HEK293 (cell line): ENCODE results near the gene SLC18B1.

Experiments used
- CTCF ChIA-PET: fragments of 350-600 bp; formaldehyde crosslinking; extraction: SDS; loops from one replicate; lab custom pipeline; 2021; ENCODE audit warnings: antibody characterized with exemption; lab: Yijun Ruan, JAX
- POLR2A ChIA-PET: fragments of 300-600 bp; formaldehyde crosslinking; extraction: SDS; loops from one replicate; lab custom pipeline; 2020; ENCODE audit warnings: antibody characterized with exemption, inconsistent platforms; lab: Yijun Ruan, JAX
- H3K27ac ChIP-seq: fragments of 200-500 bp; sonication (Bioruptor generic); 2 replicates; pipeline ENCODE4 v1.5.1; 2014; ENCODE audit warnings: low read depth, low read length, control low read depth, inconsistent platforms; ENCODE audit errors: extremely low read depth
- H3K36me3 ChIP-seq, 2 experiments: fragments of 200-500 bp in 1 of 2; sonication (Bioruptor generic) in 1 of 2; 1 replicate in 1 of 2; 2 replicates in 1 of 2; pipeline ENCODE4 v1.5.1; 2014 to 2017; ENCODE audit warnings: inconsistent platforms in 2 of 2, low read length in 2 of 2; ENCODE audit not compliant: control insufficient read depth in 2 of 2, insufficient read depth in 1 of 2
- H3K4me1 ChIP-seq: fragments of 200-500 bp; sonication (Bioruptor generic); 2 replicates; pipeline ENCODE4 v1.5.1; 2014; ENCODE audit warnings: mild to moderate bottlenecking, low read length, inconsistent platforms; ENCODE audit not compliant: control insufficient read depth, insufficient read depth
- H3K4me3 ChIP-seq: 2 replicates; pipeline ENCODE4 v1.5.1; 2011; ENCODE audit warnings: low read depth, mild to moderate bottlenecking, control low read depth, low read length, moderate library complexity
- H3K9me3 ChIP-seq: fragments of 200-500 bp; sonication (Bioruptor generic); 2 replicates; pipeline ENCODE4 v1.5.1; 2014; ENCODE audit warnings: low read depth, low read length, inconsistent platforms; ENCODE audit not compliant: control insufficient read depth, insufficient read depth
- ATF2 ChIP-seq: fragments of 450-650 bp; formaldehyde crosslinking; IDR thresholded peaks from 2 replicates; pipeline ENCODE4 v1.5.1; 2016; ENCODE audit warnings: missing biosample characterization, missing genetic modification characterization, low read depth
- CTCF ChIP-seq: fragments of 450-650 bp; formaldehyde crosslinking; IDR thresholded peaks from 2 replicates; pipeline ENCODE4 v1.5.1; 2016; ENCODE audit warnings: missing biosample characterization, missing genetic modification characterization
- EGR2 ChIP-seq: fragments of 450-650 bp; formaldehyde crosslinking; IDR thresholded peaks from 2 replicates; pipeline ENCODE4 v1.5.1; 2016; ENCODE audit warnings: low read depth, missing biosample characterization, missing genetic modification characterization
- GLI4 ChIP-seq: fragments of 450-650 bp; formaldehyde crosslinking; IDR thresholded peaks from 2 replicates; pipeline ENCODE4 v1.5.1; 2016; ENCODE audit warnings: missing biosample characterization, missing genetic modification characterization
- IKZF3 ChIP-seq: fragments of 450-650 bp; IDR thresholded peaks from 2 replicates; pipeline ENCODE4 v1.5.0; 2018; ENCODE audit warnings: missing biosample characterization, mild to moderate bottlenecking, missing genetic modification characterization, moderate library complexity
- KLF8 ChIP-seq: fragments of 450-650 bp; formaldehyde crosslinking; IDR thresholded peaks from 2 replicates; pipeline ENCODE4 v1.5.1; 2016; ENCODE audit warnings: missing biosample characterization, missing genetic modification characterization
- PRDM1 ChIP-seq: fragments of 450-650 bp; formaldehyde crosslinking; IDR thresholded peaks from 2 replicates; pipeline ENCODE4; 2016; ENCODE audit warnings: missing biosample characterization, missing genetic modification characterization
- REST ChIP-seq: fragments of 450-650 bp; formaldehyde crosslinking; IDR thresholded peaks from 2 replicates; pipeline ENCODE4 v1.5.1; 2016; ENCODE audit warnings: missing biosample characterization, missing genetic modification characterization
- ZNF560 ChIP-seq: fragments of 450-650 bp; formaldehyde crosslinking; IDR thresholded peaks from 2 replicates; pipeline ENCODE4 v1.5.1; 2017; ENCODE audit warnings: missing biosample characterization, missing genetic modification characterization, borderline replicate concordance
- ZNF654 ChIP-seq: fragments of 450-650 bp; formaldehyde crosslinking; IDR thresholded peaks from 2 replicates; pipeline ENCODE4 v1.5.1; 2016; ENCODE audit warnings: low read depth, missing biosample characterization, missing genetic modification characterization
- ZNF768 ChIP-seq: fragments of 450-650 bp; formaldehyde crosslinking; IDR thresholded peaks from 2 replicates; pipeline ENCODE4 v1.5.1; 2018; ENCODE audit warnings: missing biosample characterization, mild to moderate bottlenecking, missing genetic modification characterization
- ZSCAN4 ChIP-seq: fragments of 450-650 bp; formaldehyde crosslinking; IDR thresholded peaks from 2 replicates; pipeline ENCODE4 v1.5.1; 2017; ENCODE audit warnings: missing biosample characterization, missing genetic modification characterization

SLC18B1 gene

GRCh38 chr6:132768051-132768517, 30.4 kb downstream of the SLC18B1 start:
- Histone ChIP-seq H3K9me3 (no peaks in the 10 kb centered on the region), H3K36me3 (peaks cover 29 to 36% of the 10 kb centered on the region in 2 experiments), H3K27ac (no peak overlapping the region), H3K4me3 (no peak overlapping the region), H3K4me1 (no peaks in the 10 kb centered on the region)
- ChIA-PET POLR2A (no interaction called here), CTCF (interaction anchor here (0.7 to 6.0 kb wide), 13 partner anchors 11 to 470 kb away, joined by 3 to 62 read pairs (median 4); no protein-coding TSS in a partner anchor)
- TF ChIP-seq EGR2 (0 out of 2 replicates have a peak, but pooled peaks have one; percentile 6), ZNF768 (tag by site-specific recombination) (no peak), ZNF654 (peak; percentile 54), REST (no peak), CTCF (tag by site-specific recombination) (peak; percentile 38; the same call in 1 of the 2 replicates)

GRCh38 chr6:132765560-132765959, 32.9 kb downstream of the SLC18B1 start:
- no peaks in the 10 kb centered on the region for H3K9me3 ChIP-seq
- ChIA-PET POLR2A (interaction anchor here (2.3 kb wide), 1 partner anchor 49 kb away, joined by 8 read pairs; the partner anchor contains the start of gene RPS12), CTCF (interaction anchor here (0.5 to 6.0 kb wide), 8 partner anchors 11 to 992 kb away, joined by 3 to 62 read pairs (median 4); no protein-coding TSS in a partner anchor)
- H3K27ac ChIP-seq: no peak overlapping the region
- peaks cover 13 to 17% of the 10 kb centered on the region in 2 experiments for H3K36me3 ChIP-seq
- H3K4me1 ChIP-seq: no peaks in the 10 kb centered on the region
- no peak for TF ChIP-seq IKZF3 (tag by site-specific recombination)
- TF ChIP-seq ATF2: peak; percentile 52; the same call in 1 of the 2 replicates
- no peak overlapping the region for H3K4me3 ChIP-seq

GRCh38 chr6:132764370-132764769, 34.1 kb downstream of the SLC18B1 start:
- TF ChIP-seq GLI4 (tag by site-specific recombination) (no peak), ZNF560 (tag by site-specific recombination) (no peak), ZSCAN4 (tag by site-specific recombination) (no peak), PRDM1 (tag by site-specific recombination) (0 out of 2 replicates have a peak, but pooled peaks have one; percentile 28), KLF8 (tag by site-specific recombination) (no peak)
- no peaks in the 10 kb centered on the region for H3K4me1 ChIP-seq
- POLR2A ChIA-PET: interaction anchor here (0.6 to 2.3 kb wide), 2 partner anchors 49 to 50 kb away, joined by 3 to 8 read pairs; partner anchors contain the start of gene RPS12
- peaks cover under 1 to 7% of the 10 kb centered on the region in 2 experiments; a peak in 2 of 3 replicates for H3K36me3 ChIP-seq
- CTCF ChIA-PET: interaction anchor here (0.6 to 6.0 kb wide), 6 partner anchors 19 to 485 kb away, joined by 4 to 62 read pairs (median 6); partner anchors contain the start of gene SLC18B1
- no peak overlapping the region for H3K27ac ChIP-seq
- no peak overlapping the region for H3K4me3 ChIP-seq
- no peaks in the 10 kb centered on the region for H3K9me3 ChIP-seq
